ENCODE measurements around the gene CLTB.

The CLTB gene

DNA sequence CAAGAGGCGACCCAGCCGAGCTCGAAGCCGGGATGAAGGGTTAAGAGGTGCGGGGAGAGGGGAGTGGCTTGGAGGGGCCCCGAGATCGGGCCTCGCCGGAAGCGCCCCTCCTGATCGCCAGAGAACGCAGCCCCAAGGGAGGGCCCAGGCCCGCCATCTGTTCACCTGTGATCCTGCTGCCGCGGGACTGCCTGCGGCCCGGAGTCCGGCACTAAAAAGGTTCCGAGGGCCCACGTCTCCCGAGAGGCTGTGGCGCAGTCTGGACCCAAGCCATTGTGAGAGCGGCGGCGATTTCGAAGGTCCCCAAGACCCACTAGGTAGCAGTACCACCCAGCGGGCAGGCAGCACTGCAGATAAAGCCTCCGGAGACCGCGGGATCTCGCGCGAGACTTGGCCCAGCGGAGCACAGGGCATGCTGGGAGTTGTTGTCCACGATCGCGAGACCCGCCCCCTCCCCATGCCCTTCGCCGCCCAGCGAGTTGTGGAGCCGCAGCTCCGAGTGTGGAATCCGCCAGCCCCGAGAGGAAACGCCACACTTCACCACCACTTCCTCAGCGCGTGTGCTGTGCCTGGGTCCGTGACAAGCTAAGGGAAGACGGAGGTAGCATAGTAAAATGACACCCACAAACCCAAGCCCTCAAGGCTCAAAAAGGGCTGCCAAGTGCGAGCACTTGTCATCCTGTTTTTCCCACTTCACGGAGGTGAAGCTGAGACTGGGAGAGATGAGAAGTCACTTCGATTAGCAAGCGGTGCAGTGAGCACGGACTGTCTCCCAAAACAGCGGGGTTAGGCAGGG, 54.7 kb downstream of the CLTB start, which contains the start of gene KIAA1191:
Gene KIAA1191, minus strand, starts transcription at position 328 of the 796 bp plus-strand sequence. CDS start 2,256 bp downstream, outside the sequence.
- H3K4me3 ChIP-seq (ENCODE audit: low read depth, low read length), result peak within 1 kb of the TSS; percentile 95
- peak within 1 kb of the TSS; percentile 96 for H3K27ac ChIP-seq
- TF ChIP-seq, protein P1, sequence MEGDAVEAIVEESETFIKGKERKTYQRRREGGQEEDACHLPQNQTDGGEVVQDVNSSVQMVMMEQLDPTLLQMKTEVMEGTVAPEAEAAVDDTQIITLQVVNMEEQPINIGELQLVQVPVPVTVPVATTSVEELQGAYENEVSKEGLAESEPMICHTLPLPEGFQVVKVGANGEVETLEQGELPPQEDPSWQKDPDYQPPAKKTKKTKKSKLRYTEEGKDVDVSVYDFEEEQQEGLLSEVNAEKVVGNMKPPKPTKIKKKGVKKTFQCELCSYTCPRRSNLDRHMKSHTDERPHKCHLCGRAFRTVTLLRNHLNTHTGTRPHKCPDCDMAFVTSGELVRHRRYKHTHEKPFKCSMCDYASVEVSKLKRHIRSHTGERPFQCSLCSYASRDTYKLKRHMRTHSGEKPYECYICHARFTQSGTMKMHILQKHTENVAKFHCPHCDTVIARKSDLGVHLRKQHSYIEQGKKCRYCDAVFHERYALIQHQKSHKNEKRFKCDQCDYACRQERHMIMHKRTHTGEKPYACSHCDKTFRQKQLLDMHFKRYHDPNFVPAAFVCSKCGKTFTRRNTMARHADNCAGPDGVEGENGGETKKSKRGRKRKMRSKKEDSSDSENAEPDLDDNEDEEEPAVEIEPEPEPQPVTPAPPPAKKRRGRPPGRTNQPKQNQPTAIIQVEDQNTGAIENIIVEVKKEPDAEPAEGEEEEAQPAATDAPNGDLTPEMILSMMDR (IDR thresholded peaks at IDR 0.05; ENCODE audit: low read depth, low read length), result peak; percentile 39; the same call in 1 of the 2 replicates
- H3K27me3 ChIP-seq (ENCODE audit: insufficient read depth, low read depth, severe bottlenecking), result no peaks in the 10 kb centered on the region
- peaks cover 33% of the 10 kb centered on the region for H3K36me3 ChIP-seq
- H3K9me3 ChIP-seq (ENCODE audit: severe bottlenecking), result no peaks in the 10 kb centered on the region
- DNase-seq, result peak; percentile 94

DNA sequence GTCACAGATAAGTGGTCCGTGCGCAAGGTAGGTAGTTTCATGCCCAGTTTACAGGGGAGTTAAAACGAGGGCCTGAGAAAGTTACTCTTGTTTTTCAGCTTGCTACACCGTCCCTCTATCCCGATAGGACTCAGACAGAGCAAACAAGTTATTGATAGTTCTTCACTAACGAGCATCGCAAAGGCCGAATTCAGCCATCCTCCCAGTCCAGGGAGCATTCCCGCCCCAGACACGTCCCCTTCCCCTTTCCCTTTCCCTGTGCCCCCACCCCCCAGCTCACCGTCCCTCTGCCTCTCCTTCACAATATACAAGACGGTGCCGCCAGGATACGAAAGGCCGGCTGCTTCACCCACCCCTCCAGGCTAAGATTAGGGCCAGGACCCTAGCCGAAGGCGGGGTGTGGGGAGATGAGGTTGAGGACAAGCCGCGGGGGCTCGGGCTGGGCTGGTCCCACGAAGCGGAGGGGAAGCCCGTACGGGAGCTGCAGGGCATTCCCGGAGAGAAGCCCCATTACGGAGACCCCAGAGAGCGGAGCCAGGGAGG, 55.4 kb downstream of the CLTB start:
- no peaks in the 10 kb centered on the region for H3K27me3 ChIP-seq (ENCODE audit: insufficient read depth, low read depth, severe bottlenecking)
- no peaks in the 10 kb centered on the region for H3K9me3 ChIP-seq (ENCODE audit: severe bottlenecking)
- peaks cover 39% of the 10 kb centered on the region for H3K36me3 ChIP-seq
- DNase-seq, result peak; percentile 40
- TF ChIP-seq, protein P1 (IDR thresholded peaks at IDR 0.05; ENCODE audit: low read depth, low read length), result no peak
- H3K4me3 ChIP-seq (ENCODE audit: low read depth, low read length), result peak overlapping the region; percentile 95
- peak overlapping the region; percentile 96 for H3K27ac ChIP-seq

DNA sequence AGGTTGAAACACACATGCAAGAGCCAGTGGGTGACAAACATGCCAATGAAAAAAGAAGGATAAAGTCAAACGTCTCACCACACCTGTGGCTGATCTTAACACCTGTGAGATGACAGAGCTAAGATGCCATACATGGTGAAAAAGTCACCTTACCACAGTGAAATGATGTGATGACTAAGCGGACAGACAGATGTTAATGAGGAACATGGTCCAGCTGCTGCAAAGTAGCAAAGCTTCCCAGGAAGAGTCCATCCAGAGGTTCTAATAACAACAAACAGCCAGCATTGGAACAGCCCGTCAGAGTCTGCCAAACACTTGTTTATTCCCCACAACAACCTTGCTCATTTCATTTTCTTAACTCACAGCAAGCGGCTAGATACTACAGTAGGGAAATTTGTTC, 56.7 kb downstream of the CLTB start:
- Histone ChIP-seq H3K9me3 (ENCODE audit: severe bottlenecking) (no peaks in the 10 kb centered on the region), H3K27ac (no peak overlapping the region), H3K27me3 (ENCODE audit: insufficient read depth, low read depth, severe bottlenecking) (no peaks in the 10 kb centered on the region), H3K4me3 (ENCODE audit: low read depth, low read length) (no peak overlapping the region), H3K36me3 (peaks cover 49% of the 10 kb centered on the region)
- TF ChIP-seq, protein P1 (IDR thresholded peaks at IDR 0.05; ENCODE audit: low read depth, low read length), result no peak
- DNase-seq, result no peak

DNA sequence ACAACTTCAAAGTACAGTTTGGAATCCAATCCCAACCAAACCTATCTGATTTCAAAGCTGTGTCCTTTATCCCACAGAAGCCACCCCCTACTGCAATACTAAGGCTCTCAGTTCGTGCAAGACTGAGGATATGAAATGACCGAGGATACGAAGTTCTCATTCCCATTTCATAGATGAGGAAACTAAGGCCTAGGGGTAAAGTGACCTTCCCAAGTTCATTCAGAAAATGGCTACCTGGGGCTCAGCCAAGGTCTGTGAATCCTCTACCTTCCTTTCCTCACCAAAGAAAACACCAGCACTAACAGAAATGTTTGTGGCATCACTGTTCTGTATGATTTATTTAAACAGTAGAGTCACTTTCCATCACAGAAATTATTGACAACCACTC, 60.2 kb downstream of the CLTB start:
- no peak for DNase-seq
- Histone ChIP-seq H3K27me3 (ENCODE audit: insufficient read depth, low read depth, severe bottlenecking) (no peaks in the 10 kb centered on the region), H3K36me3 (peaks cover 73% of the 10 kb centered on the region), H3K9me3 (ENCODE audit: severe bottlenecking) (no peaks in the 10 kb centered on the region), H3K27ac (no peak overlapping the region), H3K4me3 (ENCODE audit: low read depth, low read length) (no peak overlapping the region)
- TF ChIP-seq, protein P1 (IDR thresholded peaks at IDR 0.05; ENCODE audit: low read depth, low read length), result no peak

DNA sequence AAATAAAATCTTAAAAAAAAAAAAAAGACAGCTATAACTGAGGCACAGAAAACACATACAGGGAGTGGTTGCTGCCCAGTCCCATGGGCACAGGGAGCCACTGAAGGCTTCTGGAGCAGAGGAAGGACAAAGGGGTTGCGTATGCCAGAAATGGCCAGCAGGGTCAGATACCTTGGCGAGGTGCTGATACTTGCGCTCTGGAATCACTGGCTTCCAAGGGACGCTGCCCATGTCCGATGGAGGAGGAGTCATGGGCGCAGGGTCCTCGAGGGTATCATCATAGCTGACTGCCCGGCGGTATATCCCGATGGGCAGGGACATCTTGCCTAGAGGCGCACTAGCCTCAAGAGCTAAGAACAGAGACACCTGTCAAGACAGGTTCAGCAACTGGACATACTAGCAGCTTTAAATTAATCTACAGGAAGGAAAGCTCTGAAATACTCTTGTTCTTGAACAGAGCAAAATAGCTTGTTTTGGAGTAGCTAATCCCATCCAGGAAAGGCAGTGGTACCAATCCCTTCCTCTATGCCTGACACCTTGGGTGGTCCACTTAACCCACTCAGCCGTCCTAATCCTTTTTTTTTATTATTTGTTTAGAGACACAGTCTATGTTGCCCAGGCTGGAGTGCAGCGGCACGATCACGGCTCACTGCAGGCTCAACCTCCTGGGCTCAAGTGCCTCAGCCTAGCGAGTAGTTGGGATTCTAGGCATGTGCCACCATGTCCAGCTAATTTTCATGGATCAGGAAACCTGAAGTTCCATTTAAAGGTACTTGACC, 60.8 kb downstream of the CLTB start:
- DNase-seq, result no peak
- Histone ChIP-seq H3K27me3 (ENCODE audit: insufficient read depth, low read depth, severe bottlenecking) (no peaks in the 10 kb centered on the region), H3K4me3 (ENCODE audit: low read depth, low read length) (no peak overlapping the region), H3K36me3 (peaks cover 76% of the 10 kb centered on the region), H3K27ac (no peak overlapping the region), H3K9me3 (ENCODE audit: severe bottlenecking) (no peaks in the 10 kb centered on the region)
- TF ChIP-seq, protein P1 (IDR thresholded peaks at IDR 0.05; ENCODE audit: low read depth, low read length), result peak; percentile 30; the same call in 1 of the 2 replicates

All from WERI-Rb-1 (cell line).